NCI-H460 (cell line): ENCODE measurements around the gene THAP11. TPM values are rescaled to one million over a fixed set of nuclear protein-coding genes. Genes with fewer than 3 reads are reported as not detected.

Source experiments
- DNase-seq: peaks from one replicate; pipeline ENCODE4 v3.0.0-alpha.2; 2016; ENCODE audit warnings: low read depth; ENCODE audit errors: extremely low read depth
- small RNA-seq, 2 experiments: library from RNA; depleted of rRNA; stranded (forward); fragments of <200 nt; gene quantifications; one replicate each; pipeline ENCODE3, GENCODE V24; 2014
- total RNA-seq: library from RNA; depleted of rRNA; stranded (reverse); fragments of >200 nt; shearing (Covaris generic); gene quantifications from 2 replicates; pipeline ENCODE4 v1.2.3, GENCODE V29; 2014; rRNA removed

The THAP11 gene
- total RNA-seq, 1 experiment from 2014 or later, result 43.6 TPM

- no peak for DNase-seq
These were observed 39.6 kb downstream of the THAP11 start for GRCh38 chr16:67881621-67882161.

DNA sequence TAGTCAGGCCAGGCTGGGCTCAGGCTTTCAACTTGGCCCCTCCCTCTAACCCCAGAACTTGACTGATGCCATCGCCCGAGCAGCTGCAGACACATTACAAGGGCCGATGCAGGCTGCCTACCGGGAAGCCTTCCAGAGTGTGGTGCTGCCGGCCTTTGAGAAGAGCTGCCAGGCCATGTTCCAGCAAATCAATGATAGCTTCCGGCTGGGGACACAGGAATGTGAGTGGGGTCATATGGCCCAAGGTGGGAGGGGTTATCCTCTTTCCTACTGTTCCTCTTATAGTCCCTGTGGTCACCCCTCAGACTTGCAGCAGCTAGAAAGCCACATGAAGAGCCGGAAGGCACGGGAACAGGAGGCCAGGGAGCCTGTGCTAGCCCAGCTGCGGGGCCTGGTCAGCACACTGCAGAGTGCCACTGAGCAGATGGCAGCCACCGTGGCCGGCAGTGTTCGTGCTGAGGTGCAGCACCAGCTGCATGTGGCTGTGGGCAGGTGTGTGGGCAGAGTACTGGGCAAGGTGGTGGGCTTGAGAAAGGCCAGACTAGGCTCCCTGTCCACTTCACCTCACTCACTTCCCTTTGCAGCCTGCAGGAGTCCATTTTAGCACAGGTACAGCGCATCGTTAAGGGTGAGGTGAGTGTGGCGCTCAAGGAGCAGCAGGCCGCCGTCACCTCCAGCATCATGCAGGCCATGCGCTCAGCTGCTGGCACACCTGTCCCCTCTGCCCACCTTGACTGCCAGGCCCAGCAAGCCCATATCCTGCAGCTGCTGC, 40.4 kb downstream of the THAP11 start:
- no peak for DNase-seq

GRCh38 chr16:67883146-67883871, 41.2 kb downstream of the THAP11 start:
- no peak for DNase-seq

GRCh38 chr16:67883872-67884261, 41.7 kb downstream of the THAP11 start:
- peak; percentile 49 for DNase-seq

DNA sequence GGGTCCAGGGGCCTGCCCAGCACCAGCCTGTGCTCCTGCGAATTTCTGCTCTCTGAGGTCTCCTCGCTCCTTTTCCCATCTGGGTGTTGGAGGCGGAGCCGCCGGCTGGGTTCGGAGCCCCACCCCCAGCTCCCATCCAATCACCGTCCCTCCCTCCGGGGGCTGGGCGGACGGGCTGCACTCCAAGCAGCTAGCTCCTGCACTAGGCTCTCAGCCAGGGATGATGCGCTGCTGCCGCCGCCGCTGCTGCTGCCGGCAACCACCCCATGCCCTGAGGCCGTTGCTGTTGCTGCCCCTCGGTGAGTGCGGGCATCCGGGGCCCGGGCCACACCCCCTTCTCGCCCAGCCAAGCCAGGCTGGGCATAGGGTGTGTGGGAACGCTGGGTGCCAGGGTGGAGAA, 42.6 kb downstream of the THAP11 start, which contains the start of gene NRN1L:
Gene NRN1L, plus strand, starts transcription at position 202 of the 400 bp plus-strand sequence. Its CDS starts 19 bp downstream, at position 221.
- peak; percentile 90 for DNase-seq

- no peak for DNase-seq
These were observed 43.4 kb downstream of the THAP11 start for GRCh38 chr16:67885545-67885944.

DNA sequence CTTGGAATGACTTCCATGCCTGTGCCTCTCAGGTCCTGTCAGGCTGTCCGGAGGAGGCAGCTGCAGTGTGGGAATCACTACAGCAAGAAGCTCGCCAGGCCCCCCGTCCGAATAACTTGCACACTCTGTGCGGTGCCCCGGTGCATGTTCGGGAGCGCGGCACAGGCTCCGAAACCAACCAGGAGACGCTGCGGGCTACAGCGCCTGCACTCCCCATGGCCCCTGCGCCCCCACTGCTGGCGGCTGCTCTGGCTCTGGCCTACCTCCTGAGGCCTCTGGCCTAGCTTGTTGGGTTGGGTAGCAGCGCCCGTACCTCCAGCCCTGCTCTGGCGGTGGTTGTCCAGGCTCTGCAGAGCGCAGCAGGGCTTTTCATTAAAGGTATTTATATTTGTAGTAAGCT, 43.9 kb downstream of the THAP11 start:
- no peak for DNase-seq

DNA sequence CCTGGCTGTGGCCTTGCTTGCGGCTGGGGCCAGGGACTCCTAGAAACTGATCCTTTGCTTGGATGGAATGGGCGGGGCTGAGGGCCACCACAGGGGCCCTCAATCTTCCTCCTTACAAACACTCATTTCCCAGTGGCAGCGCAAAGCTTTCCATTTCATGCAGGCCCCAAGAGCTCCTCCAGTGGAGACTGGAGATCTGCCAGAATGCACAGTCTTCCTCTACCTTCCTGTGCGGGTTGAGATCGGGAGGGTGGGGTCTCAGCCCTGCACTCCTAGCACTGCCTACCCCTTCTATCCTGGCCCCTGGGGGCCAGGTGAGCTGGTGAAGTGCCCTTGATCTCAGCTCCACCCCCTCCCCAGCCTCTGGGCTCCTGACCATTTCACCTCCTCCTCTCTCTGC, 44.3 kb downstream of the THAP11 start:
- no peak for DNase-seq

DNA sequence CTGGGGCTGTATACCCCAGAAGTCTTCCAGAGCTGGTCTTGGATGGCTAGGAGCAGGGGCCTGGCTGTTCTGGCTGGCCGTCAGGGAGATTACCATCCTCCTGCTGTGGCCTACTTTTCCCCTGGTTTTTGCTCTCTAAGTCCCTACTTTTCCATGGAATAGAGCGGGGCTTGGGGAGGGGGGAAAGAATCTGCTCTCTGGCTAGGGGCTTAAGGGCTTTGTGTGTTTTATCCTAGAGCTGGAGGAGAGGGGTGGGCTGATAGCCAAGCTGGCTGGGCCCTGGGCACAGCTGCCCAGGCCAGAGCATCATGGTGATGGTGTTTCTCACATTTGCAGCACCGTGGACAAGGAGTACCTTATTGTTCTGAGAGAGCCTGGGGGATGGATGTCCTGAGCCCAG, 46.2 kb downstream of the THAP11 start:
- DNase-seq, result no peak

- DNase-seq, result no peak
These were observed 50.3 kb downstream of the THAP11 start for GRCh38 chr16:67892375-67892774.

GRCh38 chr16:67892899-67893742, 51.0 kb downstream of the THAP11 start, which contains the start of gene PSKH1:
Gene PSKH1, plus strand, starts transcription at chr16:67893254. Its CDS starts 15,496 bp downstream, at chr16:67908750.
- DNase-seq, result peak; percentile 98

Small RNAs within 50 kb of the gene (small RNA-seq; reads per million reads assigned to genes)
- gene AC040162.2 (0 reads per million in 2 experiments), gene NRN1L (0 reads per million in 2 experiments)

Other genes starting within 250 kb of the THAP11 start
- 0.32 and 0.40 TPM in 2 replicates for gene CARMIL2, start 197.2 kb upstream of the THAP11 start, total RNA-seq
- 27.7 and 37.9 TPM in 2 replicates for gene ACD, start 182.1 kb upstream of the THAP11 start, total RNA-seq
- 3.4 and 6.5 TPM in 2 replicates for gene PARD6A, start 181.4 kb upstream of the THAP11 start, total RNA-seq
- gene ENKD1, start 175.6 kb upstream of the THAP11 start, total RNA-seq, result 10.2 and 10.4 TPM in 2 replicates
- gene C16orf86, start 175.5 kb upstream of the THAP11 start, total RNA-seq, result 0.27 TPM in 1 of 2 replicates, not detected in the other
- 15.0 and 17.4 TPM in 2 replicates for gene GFOD2, start 123.0 kb upstream of the THAP11 start, total RNA-seq
- gene RANBP10, start 35.8 kb upstream of the THAP11 start, total RNA-seq, result 6.8 and 8.2 TPM in 2 replicates
- 0.45 TPM in 1 of 2 replicates, not detected in the other for gene TSNAXIP1, start 35.4 kb upstream of the THAP11 start, total RNA-seq
- 260 and 267 TPM in 2 replicates for gene NUTF2, start 4.6 kb downstream of the THAP11 start, total RNA-seq
- gene CENPT, start 5.4 kb downstream of the THAP11 start, total RNA-seq, result 26.4 and 28.4 TPM in 2 replicates
- 52.6 and 55.4 TPM in 2 replicates for gene EDC4, start 30.7 kb downstream of the THAP11 start, total RNA-seq
- gene NRN1L, start 42.6 kb downstream of the THAP11 start, total RNA-seq, result 0.87 and 1.9 TPM in 2 replicates
- gene PSKH1, start 50.9 kb downstream of the THAP11 start, total RNA-seq, result 5.3 and 6.5 TPM in 2 replicates
- gene CTRL, start 89.5 kb downstream of the THAP11 start, total RNA-seq, result 1.4 and 2.0 TPM in 2 replicates
- 28.7 and 34.9 TPM in 2 replicates for gene PSMB10, start 94.5 kb downstream of the THAP11 start, total RNA-seq
- 4.6 and 8.4 TPM in 2 replicates for gene LCAT, start 101.8 kb downstream of the THAP11 start, total RNA-seq
- gene SLC12A4, start 126.3 kb downstream of the THAP11 start, total RNA-seq, result 35.8 and 37.2 TPM in 2 replicates
- gene DPEP3, start 138.2 kb downstream of the THAP11 start, total RNA-seq, result not detected in 2 replicates
- not detected in 2 replicates for gene DPEP2, start 157.2 kb downstream of the THAP11 start, total RNA-seq
- not detected in 2 replicates for gene DPEP2NB, start 173.6 kb downstream of the THAP11 start, total RNA-seq
- 20.1 and 22.7 TPM in 2 replicates for gene DDX28, start 180.9 kb downstream of the THAP11 start, total RNA-seq
- gene DUS2, start 181.0 kb downstream of the THAP11 start, total RNA-seq, result 34.5 and 39.4 TPM in 2 replicates
- gene NFATC3, start 243.1 kb downstream of the THAP11 start, total RNA-seq, result 29.5 and 31.3 TPM in 2 replicates